GM18861 (cell line): ENCODE results near the gene ANKH.
"Not testable (repeated sequence)": the region's sequence is repeated elsewhere in the genome, so short reads cannot be mapped to it uniquely, and the experiment has no call there.

ENCODE experiments used
- ATAC-seq: cut with Tn5 transposase; IDR thresholded peaks from one replicate; pipeline ENCODE4 v1.9.1; 2021; ENCODE audit not compliant: unreplicated experiment

The ANKH gene

DNA sequence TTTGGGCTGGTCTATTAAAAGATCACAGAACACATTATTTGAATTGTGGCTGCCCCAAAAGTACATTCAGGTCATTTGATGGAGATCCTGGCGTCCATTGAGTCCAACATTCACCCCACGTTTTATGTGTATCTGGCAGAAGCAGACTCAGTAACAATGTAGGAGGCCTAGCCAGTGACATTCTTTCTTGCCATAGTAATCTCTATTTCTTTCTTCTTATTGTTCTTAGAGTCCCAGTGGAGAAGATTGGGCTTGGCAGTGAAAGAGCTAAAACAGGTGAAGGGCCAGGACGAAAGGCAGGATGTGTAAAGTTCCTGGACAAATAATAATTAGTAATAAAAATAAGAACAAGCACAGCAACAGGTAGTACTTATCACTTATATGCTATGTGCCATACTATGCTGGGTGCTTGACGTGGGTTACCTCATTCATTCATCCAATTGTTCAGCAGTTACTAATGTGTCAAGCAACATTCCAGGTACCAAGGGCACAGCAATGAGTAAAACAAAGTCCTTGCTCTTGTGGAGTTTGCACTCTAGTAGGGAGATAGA is 12.6 kb upstream of the ANKH start:
- ATAC-seq: no peak

DNA sequence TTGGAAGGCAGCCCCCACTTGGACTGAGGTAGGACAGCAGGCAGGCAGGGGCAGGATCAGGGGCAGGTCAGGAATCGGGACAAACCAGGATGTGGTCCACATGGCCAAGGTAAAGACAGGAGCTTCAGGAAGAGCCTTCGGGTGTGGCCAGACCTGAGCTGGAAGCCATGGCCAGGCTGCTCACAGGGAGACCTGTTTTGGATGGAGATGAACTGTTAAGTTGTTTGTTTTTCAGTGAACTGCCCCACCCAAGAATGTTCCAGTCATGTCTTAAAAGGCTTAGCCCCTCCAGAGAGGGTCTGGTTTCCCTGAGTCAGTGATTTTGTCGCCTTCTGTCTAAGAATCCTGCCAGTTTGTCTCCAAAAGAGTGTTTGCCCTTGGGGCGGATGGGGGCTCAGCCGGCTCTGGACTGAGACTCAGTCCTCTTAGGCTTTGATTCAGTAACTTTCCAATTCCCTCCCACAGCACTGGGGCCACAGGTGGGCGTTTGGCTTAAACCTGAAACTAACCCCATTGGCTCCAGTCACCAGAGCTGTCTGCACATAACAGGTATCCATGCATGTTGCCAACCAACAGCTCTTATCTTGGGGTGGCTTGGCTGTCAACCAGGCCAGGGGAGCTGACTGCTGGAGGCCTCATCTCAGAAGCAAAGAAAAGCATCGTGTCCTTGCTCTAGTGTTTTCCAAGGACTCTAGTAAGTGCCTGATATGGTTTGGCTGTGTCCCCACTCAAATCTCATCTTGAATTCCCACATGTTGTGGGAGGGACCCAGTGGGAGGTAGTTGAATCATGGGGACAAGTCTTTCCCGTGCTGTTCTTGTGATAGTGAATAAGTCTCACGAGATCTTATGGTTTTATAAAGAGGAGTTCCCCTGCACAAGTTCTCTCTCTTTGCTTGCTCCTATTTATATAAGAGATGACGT is 11.3 kb upstream of the ANKH start:
- ATAC-seq: no peak

DNA sequence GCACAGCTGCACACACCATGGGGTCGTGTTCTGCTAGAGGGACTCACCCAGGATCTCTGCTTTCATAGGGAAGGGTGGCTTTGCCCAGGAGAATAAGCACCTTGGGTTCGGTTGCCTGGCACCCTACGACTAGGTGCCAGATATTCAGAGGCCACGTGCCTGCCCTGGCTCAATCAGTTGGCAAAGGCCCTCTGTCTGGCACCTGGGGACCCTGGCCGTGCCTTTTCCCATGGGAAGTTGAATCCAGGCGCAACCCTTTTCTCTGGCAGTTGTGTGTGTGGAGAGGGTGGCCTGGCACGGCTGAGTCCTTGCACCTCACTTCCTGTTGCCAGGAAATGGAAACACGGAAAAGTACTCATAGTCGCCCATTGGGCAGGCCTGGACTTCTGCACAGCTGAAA is 10.2 kb upstream of the ANKH start:
- ATAC-seq: no peak

DNA sequence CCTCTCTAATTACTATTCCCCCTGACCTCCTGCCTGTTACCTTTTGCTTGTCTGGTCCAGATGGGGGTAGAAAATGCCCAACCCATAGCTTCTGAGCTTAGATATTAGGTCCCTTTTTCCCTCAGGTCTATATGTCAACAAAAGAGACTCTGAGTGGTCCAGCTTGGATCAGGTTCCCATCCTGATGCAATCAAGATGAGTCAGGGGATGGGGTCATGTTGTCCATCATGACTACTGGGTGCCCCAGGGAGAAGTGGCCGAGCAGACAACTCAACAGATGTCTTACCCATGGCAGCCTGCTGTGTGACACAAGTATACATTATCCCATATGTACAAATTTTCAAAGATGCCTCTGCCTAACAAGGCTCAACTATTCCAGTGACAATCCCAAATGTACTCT is 9.1 kb upstream of the ANKH start:
- no peak for ATAC-seq

DNA sequence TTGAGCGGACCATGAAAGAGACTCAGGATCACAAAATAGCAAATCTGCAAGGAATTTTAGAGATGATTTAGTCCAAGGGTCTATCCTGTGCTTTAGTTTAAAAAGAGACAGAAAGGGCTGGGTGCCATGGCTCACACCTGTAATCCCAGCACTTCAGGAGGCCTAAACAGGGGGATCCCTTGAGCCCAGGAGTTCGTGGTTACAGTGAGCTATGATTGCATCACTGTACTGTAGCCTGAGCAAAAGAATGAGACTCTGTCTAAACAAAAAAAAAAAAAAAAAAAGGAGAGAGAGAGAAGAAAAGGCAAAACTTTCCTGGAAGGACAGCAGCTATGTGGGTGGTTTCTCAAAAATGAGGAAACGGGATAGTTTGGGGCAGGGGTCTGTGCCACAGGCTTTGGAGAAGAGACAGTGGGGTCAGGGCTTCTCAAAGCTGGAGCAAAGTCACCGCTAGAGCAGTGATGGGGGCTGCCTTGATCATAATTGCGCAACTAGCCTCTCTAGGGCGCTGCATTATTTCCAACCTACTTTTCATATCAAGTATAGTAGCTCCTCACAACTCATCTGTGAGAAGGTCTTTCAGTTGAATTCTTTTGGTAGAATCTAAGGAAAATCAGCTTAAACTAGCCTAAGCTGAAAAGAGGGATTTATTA is 8.5 kb upstream of the ANKH start:
- no peak for ATAC-seq

DNA sequence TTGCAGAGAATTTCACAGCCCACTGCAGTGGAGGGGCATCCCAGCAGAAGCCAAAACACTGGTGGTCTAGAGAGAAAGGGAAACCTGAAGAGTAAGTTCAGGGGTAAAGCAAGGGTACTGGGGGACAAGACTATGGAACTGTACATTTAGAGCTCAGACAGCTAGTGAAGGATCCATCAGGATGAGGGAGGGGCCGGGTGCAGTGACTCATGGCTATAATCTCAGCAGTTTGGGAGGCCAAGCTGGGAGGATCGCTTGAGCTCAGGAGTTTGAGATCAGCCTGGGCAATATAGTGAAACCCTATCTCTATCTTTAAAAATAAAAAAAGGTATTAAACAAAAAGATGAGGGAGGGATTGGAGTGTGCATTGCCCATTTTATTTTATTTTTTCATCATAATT is 7.8 kb upstream of the ANKH start:
- no peak for ATAC-seq

GRCh38 chr5:14878192-14878591 is 6.6 kb upstream of the ANKH start:
- ATAC-seq: not testable (repeated sequence)

- ATAC-seq: no peak
These were observed 4.5 kb upstream of the ANKH start for GRCh38 chr5:14876095-14876494.

GRCh38 chr5:14873790-14874189 is 2.2 kb upstream of the ANKH start:
- no peak for ATAC-seq

- ATAC-seq: no peak
These were observed 1.5 kb upstream of the ANKH start for GRCh38 chr5:14873093-14873492.

DNA sequence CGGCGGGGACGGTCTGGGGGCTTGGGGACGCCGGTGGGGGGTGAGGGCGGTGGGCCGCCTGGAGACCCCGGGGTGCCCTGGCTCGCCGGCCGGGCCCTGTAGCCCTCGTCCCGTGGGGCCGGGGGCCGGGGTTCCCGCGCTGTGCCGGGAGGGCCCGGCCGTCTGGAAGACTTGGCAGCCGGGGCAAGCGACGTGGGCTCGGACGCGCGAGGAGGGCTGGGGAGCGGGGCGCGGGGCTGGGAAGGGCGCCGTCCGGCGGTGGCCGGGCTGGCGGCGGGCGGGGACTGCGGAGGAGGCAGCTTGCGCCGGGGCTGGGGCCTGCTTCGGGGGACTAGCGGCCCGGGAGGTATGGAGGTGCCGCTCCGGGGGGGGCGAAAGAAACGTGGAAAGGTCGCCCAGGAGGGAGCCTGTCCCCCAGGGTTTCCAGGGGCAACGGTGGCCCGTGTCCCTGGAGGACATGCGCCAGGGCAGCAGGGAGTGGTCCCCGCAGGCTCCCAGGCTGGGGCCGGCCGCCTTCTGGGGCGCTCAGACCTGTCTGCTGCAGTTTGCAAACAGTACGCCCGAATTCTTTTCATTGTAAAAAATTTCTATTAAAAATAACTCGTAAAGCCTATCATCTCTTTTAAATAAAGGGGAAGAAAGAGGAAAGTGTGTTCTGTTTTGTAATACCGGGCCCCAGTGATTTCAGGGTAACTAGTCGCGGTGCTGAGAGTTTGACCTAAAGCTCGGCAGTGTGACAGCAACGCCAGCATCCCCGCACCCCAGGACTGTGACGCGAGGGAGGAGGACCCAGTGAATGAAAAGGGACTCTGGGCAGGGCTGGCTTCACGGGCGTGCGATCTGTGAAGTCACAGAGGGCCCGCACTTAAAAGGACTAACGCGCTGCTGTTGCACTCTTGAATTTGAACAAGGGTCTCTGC is 752 bp upstream of the ANKH start:
- ATAC-seq: peak; percentile 31

GRCh38 chr5:14870337-14871213 is 1.0 kb downstream of the ANKH start:
- no peak for ATAC-seq

- ATAC-seq: no peak
These were observed 1.9 kb downstream of the ANKH start for GRCh38 chr5:14869668-14870164.

GRCh38 chr5:14869233-14869632 is 2.3 kb downstream of the ANKH start:
- no peak for ATAC-seq

- ATAC-seq: no peak
These were observed 2.8 kb downstream of the ANKH start for GRCh38 chr5:14868771-14869170.

GRCh38 chr5:14864181-14864812 is 7.3 kb downstream of the ANKH start:
- ATAC-seq: no peak

- ATAC-seq: no peak
These were observed 8.5 kb downstream of the ANKH start for GRCh38 chr5:14863105-14863504.

- no peak for ATAC-seq
These were observed 10.3 kb downstream of the ANKH start for GRCh38 chr5:14861123-14861765.

DNA sequence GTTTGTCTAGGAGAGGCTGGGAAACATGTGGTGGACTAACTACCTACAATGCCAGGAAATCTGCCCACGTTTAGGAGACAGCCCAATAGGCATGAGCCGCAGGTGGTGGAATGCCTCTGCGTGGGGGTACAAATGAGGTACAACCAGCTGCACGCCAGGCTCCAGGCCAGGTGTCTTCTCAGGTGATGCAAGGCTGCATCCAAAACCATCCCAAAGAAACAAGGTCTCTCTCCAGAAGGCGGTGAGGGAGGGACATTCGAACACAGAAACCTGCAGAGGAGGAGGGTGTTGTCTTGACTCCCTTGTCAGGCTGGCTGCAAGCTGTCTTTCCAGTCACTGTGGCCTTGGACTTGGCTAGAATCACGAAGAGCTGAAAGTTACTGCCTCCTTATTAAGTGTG is 11.6 kb downstream of the ANKH start:
- no peak for ATAC-seq
